GM18867 (cell line): Measurements from ENCODE around the gene AKR1C8.
"Not testable (repeated sequence)": the region's sequence is repeated elsewhere in the genome, so short reads cannot be mapped to it uniquely, and the experiment has no call there.

Experiments
- ATAC-seq: cut with Tn5 transposase; IDR thresholded peaks from one replicate; pipeline ENCODE4 v1.9.1; 2021; ENCODE audit warnings: mild to moderate bottlenecking, moderate library complexity; ENCODE audit not compliant: unreplicated experiment

AKR1C8 gene

DNA sequence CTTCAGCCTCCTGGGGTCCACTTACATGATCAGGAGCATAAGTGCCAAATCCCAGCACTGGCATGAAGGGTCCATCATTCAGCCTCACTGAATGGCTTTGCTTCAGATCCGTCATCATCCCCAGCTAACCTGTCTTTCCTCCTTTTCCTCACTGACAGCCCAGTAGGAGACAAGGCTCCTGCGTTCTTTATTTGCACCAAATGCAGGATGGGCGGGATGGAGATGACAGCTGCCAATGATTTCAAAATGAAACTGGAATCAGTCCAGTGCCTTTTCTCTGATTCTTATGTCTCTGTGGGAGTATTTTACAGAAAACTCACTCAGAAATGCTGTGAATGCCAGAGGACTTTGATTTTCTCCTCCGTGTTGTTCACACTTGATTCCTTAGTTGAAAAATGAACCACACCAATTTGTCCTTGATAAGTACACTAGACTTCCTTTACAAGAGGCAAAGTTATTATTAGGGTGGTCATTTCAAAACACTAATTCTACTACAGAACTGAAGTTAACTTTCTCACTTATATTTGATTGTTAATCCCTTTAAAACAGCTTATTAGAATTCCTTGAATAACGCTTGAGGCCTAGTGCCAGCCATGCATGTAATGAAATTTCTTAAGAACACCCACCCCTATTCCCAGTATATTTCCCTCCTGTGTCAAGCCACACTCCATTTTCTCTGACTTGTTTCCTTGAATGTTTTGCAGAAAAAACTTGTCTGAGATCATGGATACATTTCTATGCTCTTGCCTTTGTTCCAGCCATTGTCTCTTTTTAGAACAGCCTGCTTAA, at the start of gene AKR1C8:
AKR1C8 (minus strand) TSS at position 164 of the 789 bp plus-strand sequence; CDS start at position 118, 46 bp downstream.
- no peak for ATAC-seq

DNA sequence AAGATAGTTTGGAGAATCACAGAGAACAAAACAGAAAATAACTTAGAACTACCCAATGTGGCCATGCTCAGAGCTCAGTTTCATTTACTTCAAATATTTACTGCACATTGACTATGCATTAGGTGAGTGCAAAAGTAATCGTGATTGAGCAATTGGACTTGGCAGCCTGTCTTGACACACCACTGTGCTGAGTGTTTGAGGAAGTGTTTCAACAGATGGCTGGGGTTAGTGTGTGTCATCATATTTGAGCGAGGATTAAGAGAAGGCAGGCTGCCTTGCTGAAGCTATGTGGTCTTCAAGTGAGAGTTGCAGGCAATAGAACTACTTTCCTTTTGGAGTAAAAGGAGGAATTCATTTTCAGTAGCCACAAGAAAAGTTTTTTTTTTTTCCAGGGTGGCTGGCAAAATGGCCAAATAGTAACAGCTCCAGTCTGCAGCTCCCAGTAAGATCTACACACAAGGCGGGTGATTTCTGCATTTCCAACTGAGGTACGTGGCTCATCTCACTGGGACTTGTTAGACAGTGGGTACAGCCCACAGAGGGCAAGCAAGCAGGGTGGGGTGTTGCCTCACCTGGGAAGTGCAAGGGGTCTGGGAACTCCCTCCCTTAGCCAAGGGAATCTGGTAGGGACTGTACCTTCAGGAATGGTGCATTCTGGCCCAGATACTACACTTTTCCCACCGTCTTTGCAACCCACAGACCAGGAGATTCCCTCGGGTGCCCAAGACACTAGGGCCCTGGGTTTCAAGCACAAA, 49.3 kb upstream of the AKR1C8 start:
- no peak for ATAC-seq

DNA sequence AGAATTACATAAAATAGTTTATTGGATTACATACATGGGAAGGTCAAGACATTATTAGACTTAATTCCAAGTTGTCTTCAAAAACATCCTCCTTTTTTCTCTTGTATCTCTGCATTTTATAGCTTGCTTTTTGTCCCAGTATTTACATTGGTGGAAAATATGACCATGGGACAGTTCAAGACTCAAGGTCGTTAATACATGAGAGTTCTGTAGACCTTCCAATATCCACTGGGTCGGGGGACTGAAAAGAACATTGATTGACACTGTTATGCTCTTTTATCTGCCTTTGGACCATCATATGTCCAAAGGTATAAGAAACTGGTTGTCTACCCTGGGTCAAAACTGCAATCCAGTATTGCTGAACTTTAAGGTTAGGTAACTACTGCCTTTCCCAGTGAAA, 48.4 kb upstream of the AKR1C8 start:
- no peak for ATAC-seq

DNA sequence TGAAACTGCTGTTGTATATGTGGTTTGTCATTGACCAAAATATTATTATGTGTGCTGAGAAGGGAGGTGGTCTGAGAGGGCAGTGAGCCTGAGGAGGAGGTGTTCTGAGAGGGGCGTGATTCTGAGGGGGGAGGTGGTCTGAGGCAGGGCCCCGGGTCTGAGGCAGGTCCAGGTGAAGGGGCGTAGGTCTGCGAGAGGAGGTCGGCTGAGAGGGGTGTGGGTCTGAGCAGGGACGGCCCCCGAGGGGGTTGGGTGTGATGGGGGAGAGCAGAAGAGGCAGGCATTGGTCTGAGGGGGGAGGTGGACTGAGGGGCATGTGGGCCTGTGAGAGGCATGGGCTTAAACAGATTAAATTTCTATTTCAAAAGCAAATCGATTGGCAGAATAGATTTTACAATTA, 44.1 kb upstream of the AKR1C8 start:
- ATAC-seq: no peak

DNA sequence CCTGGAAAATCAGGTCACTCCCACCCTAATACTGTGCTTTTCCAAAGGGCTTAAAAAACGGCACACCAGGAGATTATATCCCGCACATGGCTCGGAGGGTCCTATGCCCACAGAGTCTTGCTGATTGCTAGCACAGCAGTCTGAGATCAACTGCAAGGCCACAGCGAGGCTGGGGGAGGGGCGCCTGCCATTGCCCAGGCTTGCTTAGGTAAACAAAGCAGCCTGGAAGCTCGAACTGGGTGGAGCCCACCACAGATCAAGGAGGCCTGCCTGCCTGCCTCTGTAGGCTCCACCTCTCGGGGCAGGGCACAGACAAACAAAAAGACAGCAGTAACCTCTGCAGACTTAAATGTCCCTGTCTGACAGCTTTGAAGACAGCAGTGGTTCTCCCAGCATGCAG, 38.0 kb upstream of the AKR1C8 start:
- ATAC-seq: not testable (repeated sequence)

DNA sequence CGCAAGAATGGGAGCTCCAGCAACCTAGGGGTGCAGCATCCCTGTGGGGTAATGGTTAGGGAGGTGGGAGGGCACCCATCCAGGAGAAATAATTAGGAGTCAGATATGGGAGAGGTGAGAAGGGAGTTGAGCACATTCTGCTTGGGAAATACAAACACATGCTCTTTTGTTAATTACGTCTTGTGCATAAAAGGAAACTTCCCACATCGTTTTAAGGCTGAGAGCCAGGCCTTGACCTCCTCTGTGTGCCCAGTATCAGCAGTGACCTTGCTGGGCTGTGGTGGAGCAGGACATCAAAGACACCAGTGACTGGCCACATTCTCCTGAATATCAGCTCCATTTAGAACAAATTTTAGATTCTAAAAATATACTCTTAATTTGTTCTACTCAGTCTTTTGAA, 34.3 kb upstream of the AKR1C8 start:
- ATAC-seq: no peak

DNA sequence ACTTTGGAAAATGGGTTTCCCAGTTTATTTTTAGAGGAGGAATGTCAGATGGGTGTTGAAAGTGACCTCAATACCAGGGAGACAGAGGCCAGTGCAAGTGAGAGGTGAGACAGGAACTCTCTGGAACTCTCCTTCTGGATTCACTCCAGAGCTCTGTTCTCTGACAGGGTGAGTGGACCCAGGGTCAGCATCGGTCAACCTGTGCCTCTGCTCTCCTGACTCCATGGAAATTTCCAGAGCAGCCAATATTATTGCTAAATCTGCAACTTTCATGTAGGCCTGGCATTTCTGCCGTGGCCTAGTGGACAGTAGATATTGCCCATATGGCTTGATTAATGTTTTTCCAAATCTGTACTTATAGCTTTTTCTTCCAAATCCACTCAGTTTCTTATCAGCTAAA, 31.9 kb upstream of the AKR1C8 start:
- no peak for ATAC-seq

DNA sequence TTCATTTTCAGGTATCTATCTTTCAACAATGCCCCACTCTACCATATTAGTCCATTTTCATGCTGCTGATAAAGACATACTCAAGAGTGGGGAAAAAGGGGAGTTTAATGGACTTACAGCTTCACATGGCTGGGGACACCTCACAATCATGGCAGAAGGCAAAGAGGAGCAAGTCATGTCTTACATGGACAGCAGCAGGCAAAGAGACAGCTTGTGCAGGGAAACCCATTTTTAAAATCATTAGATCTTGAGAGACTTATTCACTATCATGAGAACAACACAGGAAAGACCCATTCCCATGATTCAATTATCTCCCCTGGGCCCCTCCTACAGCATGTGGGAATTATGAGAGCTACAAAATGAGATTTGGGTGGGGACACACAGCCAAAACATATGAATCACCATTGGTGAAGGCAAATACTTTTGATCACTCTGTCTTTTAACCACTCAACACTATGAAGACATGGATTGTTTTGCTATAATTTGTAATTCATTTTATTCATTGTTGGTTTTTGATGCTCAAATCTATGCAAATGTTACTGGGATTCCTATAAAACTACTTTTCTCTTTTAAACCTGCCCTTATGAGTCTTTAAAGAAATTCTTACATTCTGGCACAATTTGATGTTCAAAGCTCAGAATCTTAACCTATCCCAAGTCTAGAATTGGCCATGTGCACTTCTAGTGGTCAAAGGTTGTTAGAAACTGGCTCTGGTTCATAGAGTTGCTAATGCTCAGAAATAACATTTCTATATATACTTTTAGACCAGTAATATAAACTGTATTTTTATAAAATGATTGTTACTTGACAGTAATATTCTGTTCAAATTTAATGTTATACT, 27.0 kb upstream of the AKR1C8 start:
- no peak for ATAC-seq

DNA sequence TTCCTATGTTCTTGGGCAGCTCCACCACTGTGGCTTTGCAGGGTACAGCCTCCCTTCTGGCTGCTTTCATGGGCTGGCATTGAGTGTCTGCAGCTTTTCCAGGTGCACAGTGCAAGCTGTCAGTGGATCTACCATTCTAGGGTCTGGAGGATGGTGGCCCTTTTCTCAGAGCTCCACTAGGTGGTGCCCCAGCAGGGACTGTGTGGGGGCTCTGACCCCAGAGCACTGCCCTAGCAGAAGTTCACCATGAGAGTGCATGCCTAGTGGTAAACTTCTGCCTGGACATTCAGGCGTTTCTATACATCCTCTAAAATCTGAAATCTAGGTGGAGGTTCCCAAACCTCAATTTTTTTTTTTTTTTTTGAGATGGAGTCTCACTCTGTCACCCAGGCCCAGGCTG, 25.3 kb upstream of the AKR1C8 start:
- not testable (repeated sequence) for ATAC-seq

DNA sequence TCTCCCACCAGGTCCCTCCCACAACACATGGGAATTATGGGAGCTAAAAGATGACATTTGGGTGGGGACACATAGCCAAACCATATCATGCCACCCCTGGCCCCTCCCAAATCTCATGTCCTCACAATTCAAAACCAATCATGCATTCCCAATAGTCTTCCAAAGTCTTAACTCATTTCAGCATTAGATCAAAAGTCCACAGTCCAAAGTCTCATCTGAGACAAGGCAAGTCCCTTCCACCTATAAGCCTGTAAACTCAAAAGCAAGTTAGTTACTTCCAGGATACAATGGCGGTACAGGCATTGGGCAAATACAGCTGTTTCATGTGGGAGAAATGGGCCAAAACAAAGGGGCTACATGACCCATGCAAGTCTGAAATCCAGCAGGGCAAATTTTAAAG, 24.8 kb upstream of the AKR1C8 start:
- ATAC-seq: not testable (repeated sequence)

DNA sequence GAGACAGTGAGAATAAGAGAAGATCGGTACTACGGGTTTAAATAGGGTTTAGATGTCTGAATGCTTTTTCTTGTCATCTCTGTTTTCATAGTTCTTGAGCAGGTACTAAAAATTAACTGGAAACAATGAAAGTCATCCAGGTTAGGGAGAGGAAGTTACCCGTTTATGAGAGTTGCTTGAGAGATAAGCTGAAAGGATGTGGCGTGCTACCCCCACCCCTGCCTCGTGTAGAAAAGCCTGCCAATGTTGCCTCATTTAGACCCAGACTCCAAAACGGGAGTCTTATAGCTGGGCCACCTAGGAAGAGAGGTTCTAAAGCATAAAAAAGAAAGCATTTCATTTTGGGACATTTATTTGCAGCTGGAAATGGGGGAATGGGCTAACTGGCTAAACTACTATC, 21.8 kb upstream of the AKR1C8 start:
- ATAC-seq: no peak

DNA sequence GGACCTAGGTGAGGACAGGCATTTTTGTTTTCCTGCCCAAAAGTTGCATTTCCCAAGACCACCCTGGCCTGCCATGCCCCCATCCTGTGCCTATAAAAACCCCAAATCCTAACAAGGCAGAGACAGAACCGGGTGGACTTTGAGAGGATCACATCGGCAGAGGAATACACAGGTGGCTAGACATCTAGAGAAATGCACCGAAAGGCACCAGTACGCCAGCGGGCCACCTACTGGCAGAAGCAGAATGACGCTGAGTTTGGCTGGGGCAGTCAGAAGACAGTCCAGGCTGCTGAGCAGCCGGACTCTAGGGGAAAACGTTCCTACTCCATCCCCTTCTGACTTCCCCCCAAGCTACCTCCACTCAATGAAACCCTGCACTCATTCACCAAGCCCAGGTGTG, 14.4 kb upstream of the AKR1C8 start:
- no peak for ATAC-seq

DNA sequence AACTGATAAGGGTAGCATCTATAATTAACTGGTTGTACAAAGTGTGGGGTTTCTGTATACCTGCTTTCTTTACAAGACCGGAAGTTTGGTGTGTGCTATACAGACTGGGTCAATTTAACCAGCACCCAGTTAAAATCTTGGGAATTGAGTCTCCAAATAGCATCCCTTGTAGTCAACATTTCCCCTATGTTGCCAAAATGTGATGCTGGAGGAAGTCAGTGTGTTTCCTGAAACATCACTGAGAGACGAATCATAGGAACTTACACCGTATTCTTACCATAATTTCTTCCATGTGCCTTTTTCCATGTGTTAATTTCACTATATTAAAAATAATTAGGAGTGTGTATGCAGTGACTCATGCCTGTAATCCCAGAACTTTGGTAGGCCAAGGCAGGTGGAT, 13.4 kb upstream of the AKR1C8 start:
- no peak for ATAC-seq

DNA sequence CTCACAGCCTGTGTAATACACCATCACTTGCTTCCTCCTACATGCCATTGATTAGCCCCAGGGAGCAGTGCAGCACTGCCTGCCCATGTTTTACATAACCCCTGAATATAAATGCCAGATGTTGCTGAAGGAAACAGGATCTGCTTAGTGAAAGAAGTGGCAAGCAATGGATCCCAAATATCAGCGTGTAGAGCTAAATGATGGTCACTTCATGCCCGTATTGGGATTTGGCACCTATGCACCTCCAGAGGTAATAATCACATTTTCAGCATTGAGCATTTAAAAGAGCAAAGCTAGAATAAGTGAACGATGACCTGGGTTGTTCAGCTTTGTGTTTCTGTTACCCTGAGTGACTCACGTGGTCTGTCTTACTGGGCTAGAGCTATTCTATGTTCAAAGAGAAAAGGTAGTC, 11.8 kb upstream of the AKR1C8 start, which contains the start of gene AKR1C4:
AKR1C4 (plus strand) TSS at position 136 of the 412 bp plus-strand sequence; CDS start at position 167, 31 bp downstream.
- no peak for ATAC-seq

DNA sequence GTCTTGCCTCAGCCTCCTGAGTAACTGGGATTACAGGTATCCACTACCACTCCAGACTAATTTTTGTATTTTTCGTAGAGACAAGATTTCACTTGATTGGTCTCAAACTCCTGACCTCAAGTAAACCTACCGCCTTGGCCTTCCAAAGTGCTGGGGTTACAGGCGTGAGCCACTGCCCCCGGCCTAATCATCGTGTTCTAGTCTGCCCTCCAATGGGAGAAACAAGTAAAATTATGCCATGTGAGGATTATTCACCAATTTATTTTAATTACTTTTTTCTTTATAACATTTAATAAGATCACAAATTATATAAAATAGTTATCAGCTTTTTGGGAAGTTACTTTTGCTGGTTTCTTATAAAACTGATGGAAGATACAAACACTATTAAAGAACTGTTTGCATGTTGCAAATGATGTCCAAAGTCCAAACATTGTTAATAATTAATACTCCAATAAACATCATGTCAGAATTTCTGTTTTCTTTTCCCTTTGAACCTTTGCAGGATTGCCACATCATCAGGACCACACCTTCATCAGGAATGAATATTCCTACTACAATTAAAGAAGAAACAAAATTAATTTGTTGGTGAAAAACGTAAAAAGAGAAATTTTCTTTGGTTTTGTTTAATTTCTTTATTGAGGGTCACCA, 10.9 kb upstream of the AKR1C8 start:
- ATAC-seq: no peak

DNA sequence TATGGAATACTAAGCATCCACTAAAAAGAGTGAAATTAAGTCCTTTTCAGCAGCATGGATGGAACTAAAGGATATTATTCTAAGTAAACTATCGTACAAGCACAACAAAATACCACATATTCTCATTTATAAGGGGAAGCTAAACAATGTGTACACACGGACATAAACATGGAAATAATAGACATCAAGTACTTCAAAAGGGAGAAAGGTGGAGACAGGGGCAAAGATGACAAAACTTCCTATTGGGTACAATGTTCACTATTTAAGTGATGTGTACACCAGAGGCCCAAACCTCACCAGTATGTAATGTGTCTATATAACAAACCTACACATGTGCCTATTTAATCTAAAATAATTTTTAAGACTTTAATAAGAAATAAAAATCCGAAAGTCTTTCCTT, 9.5 kb upstream of the AKR1C8 start:
- ATAC-seq: no peak

DNA sequence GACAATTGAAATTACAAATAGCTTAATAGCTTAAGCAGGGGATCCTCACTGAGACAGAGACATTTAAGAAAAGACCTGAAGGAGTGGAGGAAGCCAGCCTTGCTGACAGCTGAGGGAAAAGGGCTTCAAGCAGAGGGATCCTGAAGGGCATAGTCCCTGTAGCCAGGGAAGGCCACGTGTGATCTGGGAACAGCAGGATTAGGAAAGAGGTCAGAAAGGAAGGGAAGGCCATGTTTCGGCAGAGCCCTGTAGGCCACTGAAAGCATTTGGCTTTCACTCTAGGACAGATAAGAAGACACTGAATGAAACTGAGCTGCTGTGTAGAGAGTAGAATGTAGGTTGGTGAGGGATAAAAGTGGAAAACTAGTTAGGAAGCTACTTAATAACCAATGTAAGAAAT, 3.4 kb upstream of the AKR1C8 start:
- ATAC-seq: no peak

DNA sequence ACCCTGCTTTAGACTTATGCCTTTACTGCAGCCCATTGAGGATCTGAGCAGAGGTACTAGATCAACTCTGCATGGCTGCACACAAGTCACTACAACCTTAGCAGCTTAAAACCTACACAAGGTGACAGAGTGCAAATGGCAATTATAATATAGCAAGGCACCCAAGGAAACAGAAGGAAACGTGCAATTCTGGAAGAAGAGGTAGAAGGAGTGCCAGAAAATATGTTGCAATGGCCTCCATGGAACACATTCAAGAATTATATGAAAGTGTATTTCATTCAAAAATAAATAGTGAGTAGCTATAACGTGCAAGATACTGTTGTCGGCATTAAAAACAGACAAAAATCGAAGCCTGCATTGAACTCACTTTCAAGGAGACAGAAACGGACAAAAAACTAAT, 2.9 kb upstream of the AKR1C8 start:
- no peak for ATAC-seq

DNA sequence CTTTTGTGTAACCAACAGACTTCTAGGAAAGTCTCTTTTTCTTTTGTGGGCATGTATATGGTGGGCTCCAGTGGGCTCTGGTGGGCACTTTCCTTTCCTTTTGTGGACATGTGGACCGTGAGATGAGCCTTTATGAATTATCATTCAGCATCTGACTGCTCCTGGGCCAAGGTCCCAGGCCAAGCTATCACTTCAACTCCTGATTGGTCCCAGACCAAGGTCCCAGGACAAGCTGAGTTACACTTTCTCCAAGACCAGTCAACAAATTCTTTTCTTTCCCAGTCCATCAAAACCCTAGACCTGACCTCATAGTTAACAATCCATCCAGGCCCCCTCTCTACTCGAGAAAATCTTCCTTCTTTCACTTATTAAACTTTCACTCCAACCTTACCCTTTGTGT, 1.0 kb downstream of the AKR1C8 start:
- no peak for ATAC-seq

DNA sequence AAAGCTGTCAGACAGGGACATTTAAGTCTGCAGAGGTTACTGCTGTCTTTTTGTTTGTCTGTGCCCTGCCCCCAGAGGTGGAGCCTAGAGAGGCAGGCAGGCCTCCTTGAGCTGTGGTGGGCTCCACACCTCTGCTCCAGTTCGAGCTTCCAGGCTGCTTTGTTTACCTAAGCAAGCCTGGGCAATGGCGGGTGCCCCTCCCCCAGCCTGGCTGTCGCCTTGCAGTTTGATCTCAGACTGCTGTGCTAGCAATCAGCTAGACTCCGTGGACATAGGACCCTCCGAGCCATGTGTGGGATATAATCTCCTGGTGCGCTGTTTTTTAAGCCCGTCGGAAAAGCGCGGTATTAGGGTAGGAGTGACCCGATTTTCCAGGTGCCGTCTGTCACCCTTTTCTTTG, 4.4 kb downstream of the AKR1C8 start:
- not testable (repeated sequence) for ATAC-seq

DNA sequence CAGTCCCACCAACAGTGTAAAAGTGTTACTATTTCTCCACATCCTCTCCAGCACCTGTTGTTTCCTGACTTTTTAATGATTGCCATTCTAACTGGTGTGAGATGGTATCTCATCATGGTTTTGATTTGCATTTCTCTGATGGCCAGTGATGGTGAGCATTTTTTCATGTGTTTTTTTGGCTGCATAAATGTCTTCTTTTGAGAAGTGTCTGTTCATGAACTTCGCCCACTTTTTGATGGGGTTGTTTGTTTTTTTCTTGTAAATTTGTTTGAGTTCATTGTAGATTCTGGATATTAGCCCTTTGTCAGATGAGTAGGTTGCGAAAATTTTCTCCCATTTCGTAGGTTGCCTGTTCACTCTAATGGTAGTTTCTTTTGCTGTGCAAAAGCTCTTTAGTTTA, 9.4 kb downstream of the AKR1C8 start:
- not testable (repeated sequence) for ATAC-seq
